K562 (cell line): ENCODE results near the gene TMIGD2. TPM values are rescaled to one million over a fixed set of nuclear protein-coding genes. Genes with fewer than 3 reads are reported as not detected.

Source experiments
- BRF2 ChIP-seq: IDR thresholded peaks from 3 replicates; pipeline ENCODE4 v1.6.1; 2011; ENCODE audit warnings: borderline replicate concordance, mild to moderate bottlenecking; ENCODE audit not compliant: insufficient read length, insufficient read depth
- HDAC1 ChIP-seq, 2 experiments: fragments of 450-650 bp; IDR thresholded peaks; 2 replicates each; pipeline ENCODE4 v1.6.1; 2016 to 2017; ENCODE audit warnings: inconsistent platforms in 1 of 2, mild to moderate bottlenecking in 1 of 2, moderate library complexity in 1 of 2
- HMG20A ChIP-seq: fragments of 450-650 bp; formaldehyde crosslinking; conservative IDR thresholded peaks from 2 replicates; pipeline ENCODE4 v1.4.0; 2020; ENCODE audit warnings: mild to moderate bottlenecking, mixed read lengths
- KLF1 ChIP-seq: fragments of 450-650 bp; IDR thresholded peaks from 2 replicates; pipeline ENCODE4 v1.6.1; 2016; ENCODE audit warnings: missing genetic modification characterization, missing compliant biosample characterization
- MCM7 ChIP-seq, 2 experiments: fragments of 450-650 bp; IDR thresholded peaks; 2 replicates each; pipeline ENCODE4 v1.6.1; 2016 to 2018
- RREB1 ChIP-seq: fragments of 250-450 bp; sonication (Bioruptor Pico); IDR thresholded peaks from 2 replicates; pipeline ENCODE4 v1.4.0; 2020
- SAFB ChIP-seq: fragments of 200-400 bp; formaldehyde crosslinking; IDR thresholded peaks from 2 replicates; pipeline ENCODE4 v1.6.1; 2017; ENCODE audit warnings: low read depth, low read length, borderline replicate concordance
- ZNF12 ChIP-seq: sonication (generic); formaldehyde crosslinking; IDR thresholded peaks from 2 replicates; pipeline ENCODE4 v1.4.0; 2020; ENCODE audit warnings: mild to moderate bottlenecking, missing genetic modification reagents
- ZNF184 ChIP-seq: sonication (generic); formaldehyde crosslinking; IDR thresholded peaks from 2 replicates; pipeline ENCODE4 v1.5.0; 2020; ENCODE audit warnings: missing genetic modification reagents
- ZNF212 ChIP-seq: fragments of 450-650 bp; formaldehyde crosslinking; IDR thresholded peaks from 2 replicates; pipeline ENCODE4 v1.4.0; 2020; ENCODE audit warnings: mild to moderate bottlenecking
- polyA plus RNA-seq, 8 experiments: library from polyadenylated mRNA; depleted of rRNA in 4 of 8; stranded (reverse) in 5 of 8; unstranded in 3 of 8; fragments of >200 nt; fragmentation: Nextera tagmentation in 2 of 8; fragmentation: Illumina TruSeq in 1 of 8; extraction: Ambion mirVana in 2 of 8; extraction: Trizol in 1 of 8; gene quantifications; 2 replicates each; pipeline versions ENCODE4 v1.2.1 to v1.2.3, GENCODE V29; 2011 to 2014; ENCODE audit warnings: inconsistent platforms in 1 of 8, missing spikeins in 1 of 8
- total RNA-seq, 7 experiments: library from RNA; depleted of rRNA in 6 of 7; stranded (reverse); fragments of >200 nt in 6 of 7; fragmentation: Illumina TruSeq in 2 of 7; extraction: Trizol in 2 of 7; gene quantifications; 2 replicates each; pipeline versions ENCODE4 v1.2.1 to v1.2.3, GENCODE V29; 2011 to 2021; ENCODE audit warnings: low replicate concordance in 1 of 7
- TF ChIP-seq, protein P1 (sequence below): fragments of 250-450 bp; sonication (Bioruptor Pico); IDR thresholded peaks from 2 replicates; pipeline ENCODE4 v1.4.0; 2020; ENCODE audit warnings: mild to moderate bottlenecking
- TF ChIP-seq, protein P2 (sequence below): fragments of 450-650 bp; formaldehyde crosslinking; IDR thresholded peaks from 2 replicates; pipeline ENCODE4 v1.4.0; 2022; ENCODE audit warnings: missing genetic modification characterization
- TF ChIP-seq, protein P3 (sequence below): fragments of 450-650 bp; IDR thresholded peaks from 2 replicates; pipeline ENCODE4 v1.6.1; 2018; ENCODE audit warnings: mild to moderate bottlenecking, low read depth; ENCODE audit not compliant: partially characterized antibody
- TF ChIP-seq, protein P4 (sequence below), 2 experiments: fragments of 250-450 bp in 1 of 2; fragments of 450-650 bp in 1 of 2; sonication (Bioruptor Pico) in 1 of 2; IDR thresholded peaks; 2 replicates each; pipeline versions ENCODE4 v1.6.1 to v1.8.0; 2016 to 2021; ENCODE audit warnings: mild to moderate bottlenecking in 2 of 2, moderate library complexity in 2 of 2, missing compliant biosample characterization in 1 of 2, missing genetic modification characterization in 1 of 2

Gene TMIGD2
- total and polyA plus RNA-seq, 9 of the 15 experiments (the other 6 are each of a cell fraction or from before 2014, with no cell fraction given): not detected

GRCh38 chr19:4310247-4311121 lies 8.3 kb upstream of the TMIGD2 start (continued):
- TF ChIP-seq RREB1 (no peak), SAFB (no peak), BRF2 (no peak), ZNF212 (no peak), KLF1 (tag) (no peak), MCM7 (IDR thresholded peaks at IDR 0.05) (no peak), ZNF12 (no peak), ZNF184 (CRISPR knock-in tag) (no peak), HMG20A (CRISPR knock-in tag) (no peak), HDAC1 (IDR thresholded peaks at IDR 0.05) (peak in 1 of 2 experiments; percentile 59; a peak in 2 of 4 replicates)
- TF ChIP-seq, protein P1, sequence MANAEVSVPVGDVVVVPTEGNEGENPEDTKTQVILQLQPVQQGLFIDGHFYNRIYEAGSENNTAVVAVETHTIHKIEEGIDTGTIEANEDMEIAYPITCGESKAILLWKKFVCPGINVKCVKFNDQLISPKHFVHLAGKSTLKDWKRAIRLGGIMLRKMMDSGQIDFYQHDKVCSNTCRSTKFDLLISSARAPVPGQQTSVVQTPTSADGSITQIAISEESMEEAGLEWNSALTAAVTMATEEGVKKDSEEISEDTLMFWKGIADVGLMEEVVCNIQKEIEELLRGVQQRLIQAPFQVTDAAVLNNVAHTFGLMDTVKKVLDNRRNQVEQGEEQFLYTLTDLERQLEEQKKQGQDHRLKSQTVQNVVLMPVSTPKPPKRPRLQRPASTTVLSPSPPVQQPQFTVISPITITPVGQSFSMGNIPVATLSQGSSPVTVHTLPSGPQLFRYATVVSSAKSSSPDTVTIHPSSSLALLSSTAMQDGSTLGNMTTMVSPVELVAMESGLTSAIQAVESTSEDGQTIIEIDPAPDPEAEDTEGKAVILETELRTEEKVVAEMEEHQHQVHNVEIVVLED (CRISPR knock-in tag): no peak
- TF ChIP-seq, protein P2, sequence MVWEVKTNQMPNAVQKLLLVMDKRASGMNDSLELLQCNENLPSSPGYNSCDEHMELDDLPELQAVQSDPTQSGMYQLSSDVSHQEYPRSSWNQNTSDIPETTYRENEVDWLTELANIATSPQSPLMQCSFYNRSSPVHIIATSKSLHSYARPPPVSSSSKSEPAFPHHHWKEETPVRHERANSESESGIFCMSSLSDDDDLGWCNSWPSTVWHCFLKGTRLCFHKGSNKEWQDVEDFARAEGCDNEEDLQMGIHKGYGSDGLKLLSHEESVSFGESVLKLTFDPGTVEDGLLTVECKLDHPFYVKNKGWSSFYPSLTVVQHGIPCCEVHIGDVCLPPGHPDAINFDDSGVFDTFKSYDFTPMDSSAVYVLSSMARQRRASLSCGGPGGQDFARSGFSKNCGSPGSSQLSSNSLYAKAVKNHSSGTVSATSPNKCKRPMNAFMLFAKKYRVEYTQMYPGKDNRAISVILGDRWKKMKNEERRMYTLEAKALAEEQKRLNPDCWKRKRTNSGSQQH (CRISPR knock-in tag): no peak
- TF ChIP-seq, protein P3, sequence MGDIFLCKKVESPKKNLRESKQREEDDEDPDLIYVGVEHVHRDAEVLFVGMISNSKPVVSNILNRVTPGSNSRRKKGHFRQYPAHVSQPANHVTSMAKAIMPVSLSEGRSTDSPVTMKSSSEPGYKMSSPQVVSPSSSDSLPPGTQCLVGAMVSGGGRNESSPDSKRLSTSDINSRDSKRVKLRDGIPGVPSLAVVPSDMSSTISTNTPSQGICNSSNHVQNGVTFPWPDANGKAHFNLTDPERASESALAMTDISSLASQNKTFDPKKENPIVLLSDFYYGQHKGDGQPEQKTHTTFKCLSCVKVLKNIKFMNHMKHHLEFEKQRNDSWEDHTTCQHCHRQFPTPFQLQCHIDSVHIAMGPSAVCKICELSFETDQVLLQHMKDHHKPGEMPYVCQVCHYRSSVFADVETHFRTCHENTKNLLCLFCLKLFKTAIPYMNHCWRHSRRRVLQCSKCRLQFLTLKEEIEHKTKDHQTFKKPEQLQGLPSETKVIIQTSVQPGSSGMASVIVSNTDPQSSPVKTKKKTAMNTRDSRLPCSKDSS: no peak
- TF ChIP-seq, protein P4, sequence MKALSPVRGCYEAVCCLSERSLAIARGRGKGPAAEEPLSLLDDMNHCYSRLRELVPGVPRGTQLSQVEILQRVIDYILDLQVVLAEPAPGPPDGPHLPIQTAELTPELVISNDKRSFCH (CRISPR knock-in tag; IDR thresholded peaks at IDR 0.05): no peak
- TF ChIP-seq, protein P4 (tag; IDR thresholded peaks at IDR 0.05): no peak
